Dendritic cell treated with granulocyte-macrophage colony-stimulating factor and Interleukin-4, amounts not matched to agents 40 ng/mL and 50 ng/mL, for 4 days (primary cell): ENCODE results near the gene MACO1.
"Not testable (repeated sequence)": the region's sequence is repeated elsewhere in the genome, so short reads cannot be mapped to it uniquely, and the experiment has no call there.

ENCODE experiments used
- H3K27ac Mint-ChIP-seq: one replicate; pipeline ENCODE4 v1.8.0; 2022; ENCODE audit warnings: mild to moderate bottlenecking, mixed read lengths
- H3K27me3 Mint-ChIP-seq: one replicate; pipeline ENCODE4 v1.8.0; 2022; ENCODE audit warnings: mild to moderate bottlenecking, mixed read lengths
- H3K36me3 Mint-ChIP-seq: one replicate; pipeline ENCODE4 v1.8.0; 2022; ENCODE audit warnings: low read depth, mixed read lengths
- H3K4me1 Mint-ChIP-seq: one replicate; pipeline ENCODE4 v1.8.0; 2022; ENCODE audit warnings: low read depth, mixed read lengths
- H3K4me3 Mint-ChIP-seq: one replicate; pipeline ENCODE4 v1.8.0; 2022; ENCODE audit warnings: mild to moderate bottlenecking, moderate library complexity, mixed read lengths
- H3K9me3 Mint-ChIP-seq: one replicate; pipeline ENCODE4 v1.8.0; 2022; ENCODE audit warnings: mixed read lengths
- intact Hi-C: fragments of 100-400 bp; cut with micrococcal nuclease; formaldehyde crosslinking; loops from one replicate; pipeline ENCODE4 v1.15.0; 2022

Gene MACO1

DNA sequence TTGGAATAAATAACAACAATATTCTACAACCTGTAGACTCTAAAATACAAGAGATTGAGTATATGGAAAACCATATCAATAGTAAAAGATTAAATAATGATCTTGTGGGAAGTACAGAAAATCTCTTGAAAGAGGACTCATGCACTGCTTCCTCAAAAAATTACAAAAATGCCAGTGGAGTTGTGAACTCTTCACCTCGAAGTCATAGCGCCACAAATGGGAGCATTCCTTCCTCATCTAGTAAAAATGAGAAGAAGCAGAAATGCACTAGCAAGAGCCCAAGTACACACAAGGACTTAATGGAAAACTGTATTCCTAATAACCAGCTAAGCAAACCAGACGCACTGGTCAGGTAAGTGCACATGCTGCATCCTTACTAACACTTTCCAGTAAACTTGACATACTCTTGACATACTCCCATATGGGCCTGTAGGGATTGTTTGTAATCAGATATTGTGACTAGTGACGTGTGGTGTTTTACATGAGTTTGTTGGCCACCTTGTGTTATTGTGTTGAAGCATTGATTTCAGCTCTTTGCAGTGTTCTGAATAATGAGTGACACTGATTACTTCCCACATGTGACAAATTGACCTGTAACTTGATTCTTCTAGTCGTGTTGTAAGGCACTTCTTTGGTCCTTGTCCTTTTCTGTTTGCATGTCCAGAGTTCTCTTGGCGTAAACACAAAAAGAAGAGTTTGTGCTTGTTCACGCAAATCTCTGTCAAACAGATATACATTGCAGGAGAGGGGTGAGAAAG lies 28.0 kb downstream of the MACO1 start:
- Mint-ChIP-seq H3K4me1 (peaks cover 36% of the 10 kb centered on the region), H3K36me3 (peaks cover 63% of the 10 kb centered on the region), H3K9me3 (no peaks in the 10 kb centered on the region), H3K27ac (no peak overlapping the region), H3K4me3 (no peak overlapping the region), H3K27me3 (no peaks in the 10 kb centered on the region)
- intact Hi-C loops = no loop called here

DNA sequence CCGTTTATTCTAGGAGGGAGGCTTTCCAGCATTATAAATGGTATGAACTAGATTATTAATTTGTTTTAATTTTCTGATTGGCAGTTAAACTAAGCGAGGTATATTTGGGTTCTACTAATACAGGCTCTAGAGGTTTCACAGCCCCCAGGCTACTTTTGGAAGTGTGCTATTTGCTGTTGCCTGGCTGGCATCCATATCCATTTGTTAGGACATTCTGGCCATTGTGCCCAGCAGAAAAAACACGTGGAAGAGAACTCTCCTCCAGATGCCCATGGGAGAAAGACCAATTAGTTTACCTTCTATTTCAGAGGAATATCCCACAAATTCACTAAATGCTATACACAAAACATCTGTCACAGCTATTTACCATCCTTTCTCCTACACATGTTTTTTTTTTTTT lies 29.3 kb downstream of the MACO1 start:
- H3K4me1 Mint-ChIP-seq = peaks cover 36% of the 10 kb centered on the region
- intact Hi-C loops = no loop called here
- H3K27me3 Mint-ChIP-seq = no peaks in the 10 kb centered on the region
- no peaks in the 10 kb centered on the region for H3K9me3 Mint-ChIP-seq
- H3K4me3 Mint-ChIP-seq = no peak overlapping the region
- peaks cover 62% of the 10 kb centered on the region for H3K36me3 Mint-ChIP-seq
- no peak overlapping the region for H3K27ac Mint-ChIP-seq

GRCh38 chr1:25460816-25461215 lies 30.1 kb downstream of the MACO1 start:
- H3K9me3 Mint-ChIP-seq, H3K27ac Mint-ChIP-seq, H3K27me3 Mint-ChIP-seq, intact Hi-C loops, H3K4me3 Mint-ChIP-seq: not testable (repeated sequence)
- Mint-ChIP-seq H3K36me3 (peaks cover 66% of the 10 kb centered on the region), H3K4me1 (peaks cover 36% of the 10 kb centered on the region)

GRCh38 chr1:25461849-25462248 lies 31.2 kb downstream of the MACO1 start:
- H3K36me3 Mint-ChIP-seq = peaks cover 62% of the 10 kb centered on the region
- no peak overlapping the region for H3K4me3 Mint-ChIP-seq
- H3K4me1 Mint-ChIP-seq = peaks cover 28% of the 10 kb centered on the region
- no peaks in the 10 kb centered on the region for H3K27me3 Mint-ChIP-seq
- H3K27ac Mint-ChIP-seq = no peak overlapping the region
- intact Hi-C loops = no loop called here
- H3K9me3 Mint-ChIP-seq = no peaks in the 10 kb centered on the region

DNA sequence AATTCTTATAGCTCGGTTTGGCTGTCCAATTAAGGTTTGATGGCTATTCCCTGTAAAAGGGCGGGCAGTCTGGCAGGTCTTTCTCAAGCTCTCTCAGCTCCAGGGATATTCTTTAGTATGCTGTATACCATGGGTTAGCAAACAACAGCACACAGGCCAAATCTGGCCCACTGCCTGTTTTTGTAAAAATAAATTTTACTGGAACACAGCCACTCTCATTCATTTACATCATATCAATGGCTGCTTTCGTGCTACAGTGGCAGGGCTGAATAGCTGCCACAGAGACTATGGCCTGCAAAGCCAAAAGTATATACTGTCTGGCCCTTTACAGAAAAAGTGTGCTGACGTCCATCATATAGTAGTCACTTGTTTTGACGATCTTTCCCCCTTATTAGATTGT lies 32.0 kb downstream of the MACO1 start:
- no peaks in the 10 kb centered on the region for H3K9me3 Mint-ChIP-seq
- peaks cover 26% of the 10 kb centered on the region for H3K4me1 Mint-ChIP-seq
- no peaks in the 10 kb centered on the region for H3K27me3 Mint-ChIP-seq
- H3K36me3 Mint-ChIP-seq = peaks cover 57% of the 10 kb centered on the region
- H3K4me3 Mint-ChIP-seq = no peak overlapping the region
- intact Hi-C loops = no loop called here
- H3K27ac Mint-ChIP-seq = no peak overlapping the region

GRCh38 chr1:25467193-25467592 lies 36.5 kb downstream of the MACO1 start:
- Mint-ChIP-seq H3K27ac (no peak overlapping the region), H3K4me1 (peaks cover 9% of the 10 kb centered on the region), H3K9me3 (no peaks in the 10 kb centered on the region), H3K27me3 (no peaks in the 10 kb centered on the region), H3K4me3 (no peak overlapping the region), H3K36me3 (peaks cover 42% of the 10 kb centered on the region)
- intact Hi-C loops = no loop called here

DNA sequence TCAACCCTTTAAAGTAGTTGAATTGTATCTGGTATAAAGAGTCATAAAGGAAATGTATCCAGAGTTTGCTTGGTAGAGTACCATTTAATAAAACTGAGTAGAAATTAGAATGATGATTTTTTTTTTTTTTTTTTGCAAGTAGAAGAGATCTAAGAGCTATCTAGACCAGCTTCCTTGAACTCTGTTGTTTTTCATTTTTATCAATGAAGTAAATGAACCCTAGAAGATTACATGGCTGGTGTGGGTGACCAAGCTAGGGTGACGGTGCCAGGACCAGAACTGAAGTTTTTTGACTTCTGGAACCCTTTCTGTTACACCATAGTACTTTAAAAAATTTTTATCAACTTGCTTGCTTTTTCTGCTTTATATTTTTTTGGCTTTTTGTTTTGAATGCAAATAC lies 36.9 kb downstream of the MACO1 start:
- Mint-ChIP-seq H3K4me1 (peaks cover 5% of the 10 kb centered on the region), H3K27ac (no peak overlapping the region), H3K27me3 (no peaks in the 10 kb centered on the region)

GRCh38 chr1:25468033-25468432 lies 37.3 kb downstream of the MACO1 start:
- Mint-ChIP-seq H3K4me1 (peaks cover 3% of the 10 kb centered on the region), H3K36me3 (peaks cover 42% of the 10 kb centered on the region), H3K27me3 (no peaks in the 10 kb centered on the region), H3K4me3 (no peak overlapping the region), H3K27ac (no peak overlapping the region), H3K9me3 (no peaks in the 10 kb centered on the region)
- intact Hi-C loops = no loop called here

More for the DNA sequence above, 36.9 kb downstream of the MACO1 start:
- intact Hi-C loops = no loop called here
- H3K4me3 Mint-ChIP-seq = no peak overlapping the region
- no peaks in the 10 kb centered on the region for H3K9me3 Mint-ChIP-seq
- peaks cover 42% of the 10 kb centered on the region for H3K36me3 Mint-ChIP-seq

- Mint-ChIP-seq H3K27ac (no peak overlapping the region), H3K27me3 (no peaks in the 10 kb centered on the region), H3K9me3 (no peaks in the 10 kb centered on the region), H3K4me3 (no peak overlapping the region), H3K4me1 (no peaks in the 10 kb centered on the region), H3K36me3 (peaks cover 38% of the 10 kb centered on the region)
- intact Hi-C loops = no loop called here
Observed at GRCh38 chr1:25469177-25469576, 38.5 kb downstream of the MACO1 start.

DNA sequence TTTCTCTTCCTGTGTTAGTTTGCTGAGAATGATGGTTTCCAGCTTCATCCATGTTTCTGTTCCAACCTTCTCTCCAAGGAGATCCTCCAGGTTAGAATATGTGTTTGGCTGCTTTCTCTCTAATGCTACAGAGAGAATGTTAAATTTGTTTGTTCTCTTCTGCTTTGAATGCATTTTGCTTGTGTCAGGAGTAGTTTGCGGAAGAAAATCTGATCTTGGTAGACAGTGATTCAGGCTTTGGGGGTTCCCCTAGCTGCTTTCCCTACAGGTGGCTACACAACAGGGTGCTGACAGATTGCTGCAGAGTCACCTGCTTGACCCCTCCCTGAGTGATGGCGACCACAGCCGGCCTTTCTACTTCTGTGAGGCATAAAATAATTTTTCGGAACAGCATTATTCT lies 41.8 kb downstream of the MACO1 start:
- Mint-ChIP-seq H3K36me3 (peaks cover 18% of the 10 kb centered on the region), H3K27me3 (no peaks in the 10 kb centered on the region), H3K4me3 (no peak overlapping the region), H3K27ac (no peak overlapping the region), H3K9me3 (no peaks in the 10 kb centered on the region), H3K4me1 (no peaks in the 10 kb centered on the region)
- intact Hi-C loops = no loop called here

DNA sequence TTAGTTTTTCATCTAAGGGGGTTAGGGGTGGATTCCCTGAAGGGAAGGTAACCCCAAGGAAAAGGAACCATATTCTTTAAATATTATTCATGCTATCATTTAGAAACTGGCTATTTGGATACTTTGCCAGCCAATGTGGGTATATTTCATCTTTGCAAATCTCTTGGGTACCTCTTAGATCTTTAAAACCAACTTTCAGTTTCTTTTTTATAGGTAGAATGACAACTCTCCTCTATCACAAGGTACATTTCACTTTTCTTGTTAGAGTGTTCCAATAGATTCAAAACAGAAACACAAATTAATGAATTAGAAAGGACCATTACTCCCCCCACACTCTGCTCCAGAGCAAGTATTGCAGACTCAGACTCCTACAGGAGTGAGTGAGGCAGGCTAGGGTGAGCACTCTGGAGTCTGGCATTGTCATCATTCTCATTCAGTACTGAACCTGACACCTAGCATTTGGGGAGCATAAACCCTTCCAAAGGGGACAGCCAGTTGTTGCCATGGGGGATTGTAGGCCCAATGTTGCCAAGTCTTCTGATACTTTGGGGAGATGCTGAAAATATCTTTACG lies 43.0 kb downstream of the MACO1 start:
- H3K27ac Mint-ChIP-seq = no peak overlapping the region
- no peaks in the 10 kb centered on the region for H3K27me3 Mint-ChIP-seq
- peaks cover 18% of the 10 kb centered on the region for H3K36me3 Mint-ChIP-seq
- no peaks in the 10 kb centered on the region for H3K4me1 Mint-ChIP-seq
- intact Hi-C loops = no loop called here
- H3K4me3 Mint-ChIP-seq = no peak overlapping the region
- no peaks in the 10 kb centered on the region for H3K9me3 Mint-ChIP-seq

DNA sequence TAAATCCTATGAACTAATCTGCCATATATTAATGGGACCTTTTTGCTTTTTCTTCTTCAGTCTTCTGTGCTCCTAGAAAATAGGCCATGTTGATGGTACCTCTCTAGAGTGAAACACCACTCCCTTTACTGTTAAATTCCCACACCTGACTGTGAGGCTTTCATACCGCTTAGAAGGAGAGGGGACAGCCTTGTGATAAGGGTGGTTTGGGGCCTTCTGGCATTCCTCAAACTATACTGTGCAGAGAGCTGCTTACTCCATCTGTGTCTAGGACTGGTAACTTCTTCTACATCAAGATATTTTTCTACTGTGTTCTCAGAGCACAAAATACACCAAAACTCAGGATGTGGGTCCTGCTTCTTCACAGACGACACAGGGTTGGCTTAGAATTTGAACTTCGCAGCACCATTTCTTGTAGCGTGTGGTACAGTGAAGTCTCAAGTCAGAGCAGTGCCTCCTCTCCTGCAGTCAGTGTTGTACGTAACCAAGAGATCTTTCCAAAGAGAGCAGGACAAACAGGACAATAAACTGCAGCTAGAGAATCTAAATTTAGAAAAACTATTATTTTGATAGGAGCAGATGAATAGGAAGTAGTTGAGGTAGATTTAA lies 43.8 kb downstream of the MACO1 start:
- Mint-ChIP-seq H3K36me3 (peaks cover 18% of the 10 kb centered on the region), H3K4me1 (no peaks in the 10 kb centered on the region), H3K4me3 (no peak overlapping the region), H3K27ac (no peak overlapping the region), H3K27me3 (no peaks in the 10 kb centered on the region), H3K9me3 (no peaks in the 10 kb centered on the region)
- intact Hi-C loops = no loop called here

GRCh38 chr1:25476186-25477097 lies 45.7 kb downstream of the MACO1 start:
- H3K4me3 Mint-ChIP-seq = no peak overlapping the region
- H3K4me1 Mint-ChIP-seq = no peaks in the 10 kb centered on the region
- no peak overlapping the region for H3K27ac Mint-ChIP-seq
- intact Hi-C loops = no loop called here
- no peaks in the 10 kb centered on the region for H3K9me3 Mint-ChIP-seq
- H3K36me3 Mint-ChIP-seq = peaks cover 7% of the 10 kb centered on the region
- H3K27me3 Mint-ChIP-seq = no peaks in the 10 kb centered on the region
